Neural progenitor cell (in vitro differentiated cells): ENCODE results near the gene MTHFD2L.

ENCODE experiments used
- EZH2phosphoT487 ChIP-seq: fragments of 200-600 bp; sonication (generic); IDR thresholded peaks from 2 replicates; pipeline ENCODE4 v1.6.1; 2017; ENCODE audit warnings: antibody characterized with exemption
- TF ChIP-seq, protein P1 (sequence below): fragments of 200-600 bp; sonication (generic); IDR thresholded peaks from 2 replicates; pipeline ENCODE4 v1.5.1; 2017; ENCODE audit warnings: antibody characterized with exemption, mild to moderate bottlenecking

GRCh38 chr4:74254386-74254785 lies 96.5 kb downstream of the MTHFD2L start:
- TF ChIP-seq, protein P1, sequence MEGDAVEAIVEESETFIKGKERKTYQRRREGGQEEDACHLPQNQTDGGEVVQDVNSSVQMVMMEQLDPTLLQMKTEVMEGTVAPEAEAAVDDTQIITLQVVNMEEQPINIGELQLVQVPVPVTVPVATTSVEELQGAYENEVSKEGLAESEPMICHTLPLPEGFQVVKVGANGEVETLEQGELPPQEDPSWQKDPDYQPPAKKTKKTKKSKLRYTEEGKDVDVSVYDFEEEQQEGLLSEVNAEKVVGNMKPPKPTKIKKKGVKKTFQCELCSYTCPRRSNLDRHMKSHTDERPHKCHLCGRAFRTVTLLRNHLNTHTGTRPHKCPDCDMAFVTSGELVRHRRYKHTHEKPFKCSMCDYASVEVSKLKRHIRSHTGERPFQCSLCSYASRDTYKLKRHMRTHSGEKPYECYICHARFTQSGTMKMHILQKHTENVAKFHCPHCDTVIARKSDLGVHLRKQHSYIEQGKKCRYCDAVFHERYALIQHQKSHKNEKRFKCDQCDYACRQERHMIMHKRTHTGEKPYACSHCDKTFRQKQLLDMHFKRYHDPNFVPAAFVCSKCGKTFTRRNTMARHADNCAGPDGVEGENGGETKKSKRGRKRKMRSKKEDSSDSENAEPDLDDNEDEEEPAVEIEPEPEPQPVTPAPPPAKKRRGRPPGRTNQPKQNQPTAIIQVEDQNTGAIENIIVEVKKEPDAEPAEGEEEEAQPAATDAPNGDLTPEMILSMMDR, result no peak
- TF ChIP-seq EZH2phosphoT487, result no peak
